ENCODE results near the gene DACT2. TPM values are rescaled to one million over a fixed set of nuclear protein-coding genes. Genes with fewer than 3 reads are reported as not detected.
"Not testable (repeated sequence)": the region's sequence is repeated elsewhere in the genome, so short reads cannot be mapped to it uniquely, and the experiment has no call there.

Gene DACT2
- total RNA-seq, 1 experiment from 2014 or later: 4.9 TPM

GRCh38 chr6:168288781-168289570 lies 30.6 kb downstream of the DACT2 start (continued):
- no peak for TF ChIP-seq ZBTB43 (CRISPR knock-in tag; IDR thresholded peaks at IDR 0.05)
- no peak for TF ChIP-seq ZNF281 (CRISPR knock-in tag; IDR thresholded peaks at IDR 0.05)
- TF ChIP-seq NFATC4 (CRISPR knock-in tag; IDR thresholded peaks at IDR 0.05): no peak
- no peak for TF ChIP-seq USF1 (CRISPR knock-in tag; IDR thresholded peaks at IDR 0.05)
- no peak for TF ChIP-seq USF2 (CRISPR knock-in tag; IDR thresholded peaks at IDR 0.05)
- TF ChIP-seq ZSCAN18 (CRISPR knock-in tag; IDR thresholded peaks at IDR 0.05): no peak

GRCh38 chr6:168287460-168287859 lies 32.1 kb downstream of the DACT2 start:
- H3K36me3 Mint-ChIP-seq; H3K9me3 Mint-ChIP-seq; H3K27me3 Mint-ChIP-seq (ENCODE audit: low read depth); POLR2A ChIA-PET; H3K4me1 Mint-ChIP-seq; H3K4me3 Mint-ChIP-seq; DNase-seq (ENCODE audit: low spot score); H3K27ac Mint-ChIP-seq: not testable (repeated sequence)
- CTCF ChIA-PET: interaction anchor here (1.3 kb wide), 2 partner anchors 15 to 86 kb away, joined by 3 to 4 read pairs; no protein-coding TSS in a partner anchor
- ATAC-seq: 0 out of 2 replicates have a peak, but pooled peaks have one; percentile 26

GRCh38 chr6:168286771-168287446 lies 32.7 kb downstream of the DACT2 start:
- H3K4me1 Mint-ChIP-seq; ATAC-seq; H3K9me3 Mint-ChIP-seq; DNase-seq (ENCODE audit: low spot score); POLR2A ChIA-PET; H3K36me3 Mint-ChIP-seq; H3K4me3 Mint-ChIP-seq; H3K27ac Mint-ChIP-seq; H3K27me3 Mint-ChIP-seq (ENCODE audit: low read depth): not testable (repeated sequence)
- CTCF ChIA-PET: interaction anchor here (1.3 kb wide), 2 partner anchors 15 to 86 kb away, joined by 3 to 4 read pairs; no protein-coding TSS in a partner anchor

GRCh38 chr6:168286116-168286515 lies 33.5 kb downstream of the DACT2 start:
- H3K4me1 Mint-ChIP-seq: no peaks in the 10 kb centered on the region
- ChIA-PET POLR2A (no interaction called here), CTCF (no interaction called here)
- ATAC-seq: no peak
- H3K27me3 Mint-ChIP-seq (ENCODE audit: low read depth): no peaks in the 10 kb centered on the region
- no peak overlapping the region for H3K27ac Mint-ChIP-seq
- no peak overlapping the region for H3K4me3 Mint-ChIP-seq
- peaks cover 4% of the 10 kb centered on the region; the same call in 1 of the 2 replicates for H3K9me3 Mint-ChIP-seq
- no peak for DNase-seq (ENCODE audit: low spot score)
- peaks cover 3% of the 10 kb centered on the region for H3K36me3 Mint-ChIP-seq
- no peak for TF ChIP-seq ETV6 (CRISPR knock-in tag; IDR thresholded peaks at IDR 0.05)
- TF ChIP-seq ZBTB43 (CRISPR knock-in tag; IDR thresholded peaks at IDR 0.05): no peak
- no peak for TF ChIP-seq TCF7 (CRISPR knock-in tag; IDR thresholded peaks at IDR 0.05; ENCODE audit: low read depth)
- TF ChIP-seq ZNF232 (CRISPR knock-in tag; IDR thresholded peaks at IDR 0.05): no peak
- no peak for TF ChIP-seq E2F4 (CRISPR knock-in tag; IDR thresholded peaks at IDR 0.05; ENCODE audit: borderline replicate concordance, low read depth)
- TF ChIP-seq ARID4B (CRISPR knock-in tag; IDR thresholded peaks at IDR 0.05; ENCODE audit: borderline replicate concordance): no peak
- TF ChIP-seq TP53 (CRISPR knock-in tag; IDR thresholded peaks at IDR 0.05): no peak
